ENCODE data around the gene SAXO1.

DNA sequence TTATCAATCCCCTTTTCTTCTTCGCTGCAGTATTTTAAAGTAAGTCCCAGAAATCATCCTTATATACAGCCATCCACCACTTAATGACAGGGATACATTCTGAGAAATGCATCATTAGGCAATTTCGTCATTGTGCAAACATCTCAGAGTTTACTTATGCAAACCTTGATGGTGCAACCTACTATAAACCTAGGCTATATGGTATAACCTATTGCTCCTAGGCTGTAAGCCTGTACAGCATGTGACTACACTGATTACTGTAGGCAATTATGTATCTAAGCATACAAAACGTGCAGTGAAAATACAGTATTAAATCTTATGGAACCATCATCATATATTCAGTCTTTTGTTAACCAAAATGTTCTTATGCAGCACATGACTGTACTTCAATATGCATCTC lies 36.8 kb downstream of the SAXO1 start:
- no peak for TF ChIP-seq POLR2A (IDR thresholded peaks at IDR 0.05; ENCODE audit: low read depth, low read length)
- no peak for TF ChIP-seq POLR2AphosphoS5 (IDR thresholded peaks at IDR 0.05; ENCODE audit: low read depth, low read length)
- TF ChIP-seq TAF1 (IDR thresholded peaks at IDR 0.05; ENCODE audit: low read depth, low read length): no peak

Measured in GM12891 (cell line).